ENCODE data around the gene PIGN. TPM values are rescaled to one million over a fixed set of nuclear protein-coding genes. Genes with fewer than 3 reads are reported as not detected.

PIGN gene
- total and polyA plus RNA-seq, 2 of the 8 experiments (the other 6 are each of a cell fraction or from before 2014, with no cell fraction given), result 20.9 to 26.3 TPM

DNA sequence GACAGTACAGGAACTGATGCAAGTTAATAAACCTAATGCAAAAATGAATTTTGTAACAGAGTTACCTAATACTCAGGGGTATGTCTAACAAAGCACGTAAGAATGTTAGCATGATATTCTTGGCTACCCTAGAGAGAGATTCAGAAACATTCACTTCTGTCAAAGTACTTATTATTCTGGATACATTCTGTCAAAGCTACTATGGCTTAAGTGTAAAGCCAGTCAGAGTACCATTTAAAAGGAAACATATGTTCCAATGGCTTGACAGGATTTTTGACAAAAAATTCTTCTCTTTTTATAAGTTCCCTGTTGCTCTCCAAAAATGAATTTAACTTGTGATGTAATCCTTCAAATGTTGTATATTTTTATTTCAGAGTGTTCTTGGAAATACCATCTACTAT is 85.5 kb downstream of the PIGN start:
- H3K27me3 ChIP-seq (replicated peaks in 1 of 4; ENCODE audit: control insufficient read depth in 3 of 4, extremely low read depth in 1 of 4, insufficient read depth in 3 of 4, low read length in 3 of 4), result no peaks in the 10 kb centered on the region
- no peak overlapping the region for H3K4ac ChIP-seq (replicated peaks; ENCODE audit: insufficient read length, low read depth, low read length)
- CTCF ChIA-PET (ENCODE audit: partially characterized antibody), result interaction anchor here (1.2 kb wide), 1 partner anchor 494 kb away, joined by 3 read pairs; no protein-coding TSS in a partner anchor

More for the DNA sequence above, 85.5 kb downstream of the PIGN start:
- Histone ChIP-seq H2AFZ (ENCODE audit: low read length) (no peak overlapping the region), H2AK5ac (ENCODE audit: low read depth, low read length) (no peak overlapping the region), H3K79me1 (ENCODE audit: low read depth, low read length) (no peaks in the 10 kb centered on the region), H4K5ac (ENCODE audit: insufficient read length, low read depth, low read length) (no peak overlapping the region), H4K8ac (ENCODE audit: extremely low read depth, insufficient read depth, low read length) (no peak overlapping the region), H4K91ac (replicated peaks; ENCODE audit: insufficient read length, low read length) (no peak overlapping the region), H3K27ac (ENCODE audit: low read depth, low read length) (no peak overlapping the region), H3K18ac (ENCODE audit: extremely low read depth, low read length) (no peak overlapping the region), H3K79me2 (ENCODE audit: control insufficient read depth in 1 of 2, insufficient read depth in 2 of 2, low read length in 2 of 2) (no peaks in the 10 kb centered on the region), H2BK5ac (ENCODE audit: low read depth, low read length) (no peak overlapping the region), H3K9ac (replicated peaks in 1 of 4; ENCODE audit: extremely low read depth in 1 of 4, low read depth in 3 of 4, low read length in 3 of 4) (no peak overlapping the region), H3K4me3 (ENCODE audit: extremely low read depth in 1 of 4, insufficient read depth in 2 of 4, low read depth in 3 of 4, low read length in 4 of 4) (no peak overlapping the region), H3K56ac (replicated peaks; ENCODE audit: insufficient read length, low read depth, low read length) (no peak overlapping the region), H3K23me2 (ENCODE audit: low read depth, low read length) (no peaks in the 10 kb centered on the region), H2BK20ac (ENCODE audit: low read length) (no peak overlapping the region), H3K36me3 (ENCODE audit: control insufficient read depth in 2 of 4, insufficient read depth in 4 of 4, low read length in 3 of 4) (no peaks in the 10 kb centered on the region; a peak in 3 of 8 replicates), H2BK12ac (ENCODE audit: low read depth, low read length) (no peak overlapping the region), H3K4me2 (ENCODE audit: insufficient read depth in 1 of 2, low read depth in 2 of 2, low read length in 2 of 2) (no peak overlapping the region), H3K4me1 (replicated peaks in 1 of 4; ENCODE audit: control insufficient read depth in 3 of 4, insufficient read depth in 4 of 4, low read length in 3 of 4) (peaks cover 0 to 3% (median 0%) of the 10 kb centered on the region in 4 experiments; a peak in 1 of 7 replicates), H3K14ac (ENCODE audit: insufficient read length) (no peak overlapping the region), H2BK120ac (replicated peaks; ENCODE audit: low read depth, low read length) (no peak overlapping the region), H4K20me1 (replicated peaks in 1 of 2; ENCODE audit: control insufficient read depth in 1 of 2, insufficient read depth in 2 of 2, low read length in 2 of 2) (no peaks in the 10 kb centered on the region), H2BK15ac (ENCODE audit: low read length) (no peak overlapping the region), H3K23ac (ENCODE audit: insufficient read length) (no peak overlapping the region), H3K9me3 (ENCODE audit: insufficient read depth in 2 of 2, low read depth in 1 of 2, low read length in 1 of 2) (0 out of 4 replicates have a peak, but pooled peaks cover 0 to 2% of the 10 kb centered on the region in 2 experiments)
- 86% methylated on average over 1 of the region's 1 CpG; no CpG with 5 or more reads in 1 of the 2 experiments for WGBS, 2 experiments (ENCODE audit: extremely low coverage in 1 of 2, insufficient coverage in 1 of 2, insufficient read length in 1 of 2, insufficient replicate concordance in 2 of 2, low coverage in 1 of 2, low lambda C conversion rate in 2 of 2, missing lambda C conversion rate in 1 of 2)
- FAIRE-seq, result no peak
- POLR2A ChIA-PET (ENCODE audit: partially characterized antibody), result no interaction called here
- no peak for DNase-seq (ENCODE audit: low read depth in 1 of 2, low spot score in 2 of 2)
- TF ChIP-seq JUND (IDR thresholded peaks at IDR 0.05; ENCODE audit: low read length) (no peak), RBBP5 (IDR thresholded peaks at IDR 0.05; ENCODE audit: borderline replicate concordance, low read depth, low read length) (no peak), CHD1 (IDR thresholded peaks at IDR 0.05; ENCODE audit: low read depth, low read length) (no peak), RAD21 (IDR thresholded peaks at IDR 0.05 in 1 of 2, conservative IDR thresholded peaks at IDR 0.05 in 1 of 2; ENCODE audit: low read depth in 2 of 2, low read length in 2 of 2) (no peak), SAP30 (IDR thresholded peaks at IDR 0.05; ENCODE audit: insufficient read depth, insufficient replicate concordance, low read length) (no peak), FOSL1 (IDR thresholded peaks at IDR 0.05; ENCODE audit: insufficient read depth, low read depth, low read length) (no peak), CEBPB (IDR thresholded peaks at IDR 0.05; ENCODE audit: low read depth, low read length) (no peak), SIRT6 (IDR thresholded peaks at IDR 0.05; ENCODE audit: low read length) (no peak), JUN (IDR thresholded peaks at IDR 0.05; ENCODE audit: low read depth, low read length) (no peak), SIN3A (conservative IDR thresholded peaks at IDR 0.05 in 1 of 2, IDR thresholded peaks at IDR 0.05 in 1 of 2; ENCODE audit: low read depth in 1 of 2, low read length in 2 of 2) (no peak)
- TF ChIP-seq, protein P1, sequence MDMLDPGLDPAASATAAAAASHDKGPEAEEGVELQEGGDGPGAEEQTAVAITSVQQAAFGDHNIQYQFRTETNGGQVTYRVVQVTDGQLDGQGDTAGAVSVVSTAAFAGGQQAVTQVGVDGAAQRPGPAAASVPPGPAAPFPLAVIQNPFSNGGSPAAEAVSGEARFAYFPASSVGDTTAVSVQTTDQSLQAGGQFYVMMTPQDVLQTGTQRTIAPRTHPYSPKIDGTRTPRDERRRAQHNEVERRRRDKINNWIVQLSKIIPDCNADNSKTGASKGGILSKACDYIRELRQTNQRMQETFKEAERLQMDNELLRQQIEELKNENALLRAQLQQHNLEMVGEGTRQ (IDR thresholded peaks at IDR 0.05; ENCODE audit: low read length), result no peak

Measured in H1 (cell line).